ENCODE results near the gene CTSL. TPM values are rescaled to one million over a fixed set of nuclear protein-coding genes. Genes with fewer than 3 reads are reported as not detected.

The CTSL gene
- total and polyA plus RNA-seq, 2 experiments from 2014 or later: 34.5 to 35.3 TPM

GRCh38 chr9:87741891-87742290 lies 16.0 kb downstream of the CTSL start (continued):
- TF ChIP-seq REST (IDR thresholded peaks at IDR 0.05; ENCODE audit: unreplicated experiment) (no peak), STAT1 (IDR thresholded peaks at IDR 0.05; ENCODE audit: unreplicated experiment) (no peak), ZNF331 (CRISPR knock-in tag; IDR thresholded peaks at IDR 0.05; ENCODE audit: low read depth) (no peak), CTCF (conservative IDR thresholded peaks at IDR 0.05; ENCODE audit: low read depth in 2 of 2) (no peak)

GRCh38 chr9:87742813-87743428 lies 17.0 kb downstream of the CTSL start:
- no peaks in the 10 kb centered on the region for H3K4me1 ChIP-seq (ENCODE audit: insufficient read depth)
- TF ChIP-seq REST (IDR thresholded peaks at IDR 0.05; ENCODE audit: unreplicated experiment) (no peak), EZH2 (IDR thresholded peaks at IDR 0.05; ENCODE audit: low read depth, unreplicated experiment) (no peak), CREB1 (CRISPR knock-in tag; IDR thresholded peaks at IDR 0.05; ENCODE audit: low read depth) (no peak), CTCF (conservative IDR thresholded peaks at IDR 0.05; ENCODE audit: low read depth in 2 of 2) (no peak), JUNB (IDR thresholded peaks at IDR 0.05; ENCODE audit: unreplicated experiment) (no peak), ETS1 (IDR thresholded peaks at IDR 0.05) (no peak), EZH2phosphoT487 (IDR thresholded peaks at IDR 0.05; ENCODE audit: unreplicated experiment) (no peak), POLR2AphosphoS5 (IDR thresholded peaks at IDR 0.05; ENCODE audit: low read depth) (no peak), ZNF331 (CRISPR knock-in tag; IDR thresholded peaks at IDR 0.05; ENCODE audit: low read depth) (no peak), NANOG (IDR thresholded peaks at IDR 0.05; ENCODE audit: borderline replicate concordance) (no peak), STAT1 (IDR thresholded peaks at IDR 0.05; ENCODE audit: unreplicated experiment) (no peak), ZNF114 (CRISPR knock-in tag; IDR thresholded peaks at IDR 0.05) (no peak)

More at GRCh38 chr9:87742813-87743428, 17.0 kb downstream of the CTSL start:
- ATAC-seq (no peak), DNase-seq (ENCODE audit: low spot score) (no peak)
- H3K27ac ChIP-seq (ENCODE audit: low read depth): no peak overlapping the region
- no peaks in the 10 kb centered on the region for H3F3A ChIP-seq (replicated peaks; ENCODE audit: low read depth)
- no peaks in the 10 kb centered on the region for H3K9me2 ChIP-seq (ENCODE audit: insufficient read depth)
- no peaks in the 10 kb centered on the region for H4K20me1 ChIP-seq (replicated peaks; ENCODE audit: insufficient read depth)
- Mint-ChIP-seq H3K27me3 (ENCODE audit: insufficient read depth, low read depth, poor library complexity) (no peaks in the 10 kb centered on the region), H3K4me1 (peaks cover 4% of the 10 kb centered on the region), H3K27ac (no peak overlapping the region), H3K36me3 (ENCODE audit: low read depth) (peaks cover 7% of the 10 kb centered on the region; the same call in 2 of the 3 replicates), H3K4me3 (no peak overlapping the region), H3K9me3 (peaks cover 26% of the 10 kb centered on the region)
- no peak overlapping the region for H3K4me3 ChIP-seq
- peak overlapping the region; percentile 67; the same call in 1 of the 2 replicates for H2AFZ ChIP-seq
- H3K27me3 ChIP-seq (ENCODE audit: insufficient read depth): no peaks in the 10 kb centered on the region
- H3K79me2 ChIP-seq (replicated peaks; ENCODE audit: insufficient read depth): no peaks in the 10 kb centered on the region
- no peak overlapping the region for H3K4me2 ChIP-seq
- H3K36me3 ChIP-seq (ENCODE audit: insufficient read depth): 0 out of 2 replicates have a peak, but pooled peaks cover 5% of the 10 kb centered on the region
